OCI-LY7 (cell line): ENCODE data around the gene CARD19. TPM values are rescaled to one million over a fixed set of nuclear protein-coding genes. Genes with fewer than 3 reads are reported as not detected.

Source experiments
- BruUV-seq: library from RNA; stranded (reverse); fragments of 400-500 nt; replicated peaks from 2 replicates; lab custom pipeline; 2021; lab: Mats Ljungman, UMichigan
- CTCF ChIA-PET: fragments of 300-600 bp; sonication (Branson Sonifier 250); formaldehyde crosslinking; loops from one replicate; lab custom pipeline; 2022; ENCODE audit warnings: antibody characterized with exemption; ENCODE audit not compliant: unreplicated experiment; lab: Charles Lee
- POLR2A ChIA-PET: fragments of 300-600 bp; sonication (Branson Sonifier 250); formaldehyde crosslinking; loops from one replicate; lab custom pipeline; 2022; ENCODE audit warnings: antibody characterized with exemption; lab: Charles Lee
- DNase-seq: peaks from one replicate; pipeline ENCODE4 v3.0.0-alpha.2; 2015; ENCODE audit warnings: low spot score
- H2AFZ ChIP-seq: fragments of 200-600 bp; sonication (generic), shearing (Covaris generic); 2 replicates; pipeline ENCODE4 v1.6.1; 2014; ENCODE audit warnings: mild to moderate bottlenecking, antibody characterized with exemption, low read length, moderate library complexity
- H3K27ac ChIP-seq: fragments of 200-600 bp; sonication (generic); 2 replicates; pipeline ENCODE4 v1.5.1; 2014; ENCODE audit warnings: mixed run types, low read depth, mild to moderate bottlenecking, moderate library complexity, low read length, inconsistent platforms; ENCODE audit not compliant: poor library complexity, severe bottlenecking
- H3K36me3 ChIP-seq: fragments of 200-600 bp; sonication (generic); 2 replicates; pipeline ENCODE4 v1.6.1; 2014; ENCODE audit warnings: mild to moderate bottlenecking, antibody characterized with exemption, low read length, moderate library complexity, mixed read lengths; ENCODE audit not compliant: insufficient read depth
- H3K4me1 ChIP-seq: fragments of 200-600 bp; sonication (generic); 2 replicates; pipeline ENCODE4 v1.5.1; 2014; ENCODE audit warnings: mild to moderate bottlenecking, low read length; ENCODE audit not compliant: insufficient read depth, poor library complexity, severe bottlenecking
- H3K4me2 ChIP-seq: fragments of 200-600 bp; sonication (generic); 2 replicates; pipeline ENCODE4 v1.6.1; 2014; ENCODE audit warnings: mild to moderate bottlenecking, low read length
- H3K4me3 ChIP-seq: fragments of 200-600 bp; sonication (generic); 2 replicates; pipeline ENCODE4 v1.5.1; 2014; ENCODE audit warnings: mild to moderate bottlenecking, low read depth, low read length; ENCODE audit not compliant: poor library complexity, severe bottlenecking
- H3K79me2 ChIP-seq: fragments of 200-600 bp; sonication (generic); 2 replicates; pipeline ENCODE4 v1.6.1; 2016; ENCODE audit warnings: low read depth, mild to moderate bottlenecking, low read length, moderate library complexity, mixed read lengths; ENCODE audit not compliant: insufficient read depth
- H3K9me2 ChIP-seq: fragments of 200-600 bp; sonication (generic); 2 replicates; pipeline ENCODE4 v1.6.1; 2016; ENCODE audit warnings: mild to moderate bottlenecking, low read length, mixed read lengths; ENCODE audit not compliant: insufficient read depth
- H3K9me3 ChIP-seq: fragments of 200-600 bp; sonication (generic); 2 replicates; pipeline ENCODE4 v1.6.1; 2014; ENCODE audit warnings: mild to moderate bottlenecking, mixed run types, low read length, mixed read lengths
- H4K20me1 ChIP-seq: fragments of 200-600 bp; sonication (generic); 2 replicates; pipeline ENCODE4 v1.6.1; 2014; ENCODE audit warnings: mild to moderate bottlenecking, antibody characterized with exemption, low read length, moderate library complexity, mixed read lengths; ENCODE audit not compliant: insufficient read depth
- CTCF ChIP-seq: fragments of 200-600 bp; sonication (generic); conservative IDR thresholded peaks from 2 replicates; pipeline ENCODE4 v1.5.1; 2014; ENCODE audit warnings: mild to moderate bottlenecking, antibody characterized with exemption, low read length, moderate library complexity, mixed read lengths
- EZH2phosphoT487 ChIP-seq: fragments of 200-600 bp; sonication (generic); IDR thresholded peaks from 2 replicates; pipeline ENCODE4 v1.6.1; 2018; ENCODE audit warnings: low read depth, borderline replicate concordance, mild to moderate bottlenecking, mixed run types, antibody characterized with exemption, low read length, moderate library complexity, mixed read lengths
- intact Hi-C: fragments of 100-400 bp; cut with micrococcal nuclease; formaldehyde crosslinking; loops from one replicate; pipeline ENCODE4 v1.10.0; 2022; ENCODE audit not compliant: unreplicated experiment
- total RNA-seq, 2 experiments: library from RNA; depleted of rRNA in 1 of 2; stranded (reverse); fragments of >200 nt in 1 of 2; shearing (Covaris generic) in 1 of 2; gene quantifications; 2 replicates each; pipeline ENCODE4 v1.2.3, GENCODE V29; 2014 to 2022

Gene CARD19
- total RNA-seq, 2 experiments from 2014 or later: 15.8 to 26.8 TPM

GRCh38 chr9:93050231-93050630 is 45.8 kb upstream of the CARD19 start:
- Histone ChIP-seq H3K27ac (no peak overlapping the region), H3K4me3 (no peak overlapping the region), H4K20me1 (no peaks in the 10 kb centered on the region), H3K9me2 (no peaks in the 10 kb centered on the region), H3K79me2 (no peaks in the 10 kb centered on the region), H3K9me3 (no peaks in the 10 kb centered on the region), H3K4me1 (peaks cover 11% of the 10 kb centered on the region), H3K36me3 (no peaks in the 10 kb centered on the region), H2AFZ (no peak overlapping the region), H3K4me2 (no peak overlapping the region)
- BruUV-seq: no TSS peak
- ChIA-PET CTCF (no interaction called here), POLR2A (no interaction called here)
- intact Hi-C loops: no loop called here
- no peak for DNase-seq
- TF ChIP-seq EZH2phosphoT487 (no peak), CTCF (no peak)

- no peaks in the 10 kb centered on the region for H3K79me2 ChIP-seq
- no peak overlapping the region for H2AFZ ChIP-seq
- no peak overlapping the region for H3K4me3 ChIP-seq
- TF ChIP-seq CTCF: no peak
- no peak for TF ChIP-seq EZH2phosphoT487
- intact Hi-C loops: no loop called here
- no peaks in the 10 kb centered on the region for H3K36me3 ChIP-seq
- no peak overlapping the region for H3K4me2 ChIP-seq
- CTCF ChIA-PET: interaction anchor here (1.4 kb wide), 1 partner anchor 13 kb away, joined by 5 read pairs; no protein-coding TSS in a partner anchor
- no peaks in the 10 kb centered on the region for H3K9me2 ChIP-seq
- POLR2A ChIA-PET: interaction anchor here (0.7 kb wide), 1 partner anchor 24 kb away, joined by 4 read pairs; no protein-coding TSS in a partner anchor
- DNase-seq: no peak
- peaks cover 21% of the 10 kb centered on the region for H3K4me1 ChIP-seq
- H3K9me3 ChIP-seq: no peaks in the 10 kb centered on the region
- no peaks in the 10 kb centered on the region for H4K20me1 ChIP-seq
- no TSS peak for BruUV-seq
- H3K27ac ChIP-seq: no peak overlapping the region
Measured at GRCh38 chr9:93051680-93052089, 44.3 kb upstream of the CARD19 start.

GRCh38 chr9:93052791-93053540 is 43.1 kb upstream of the CARD19 start:
- no peaks in the 10 kb centered on the region for H3K79me2 ChIP-seq
- H4K20me1 ChIP-seq: no peaks in the 10 kb centered on the region
- ChIA-PET POLR2A (interaction anchor here (0.7 kb wide), 2 partner anchors 25 to 28 kb away, joined by 3 to 4 read pairs; no protein-coding TSS in a partner anchor), CTCF (no interaction called here)
- intact Hi-C loops: no loop called here
- H3K4me3 ChIP-seq: no peak overlapping the region
- no TSS peak for BruUV-seq
- TF ChIP-seq EZH2phosphoT487: no peak
- H3K27ac ChIP-seq: no peak overlapping the region
- H3K9me2 ChIP-seq: no peaks in the 10 kb centered on the region
- H3K9me3 ChIP-seq: no peaks in the 10 kb centered on the region
- no peaks in the 10 kb centered on the region for H3K36me3 ChIP-seq
- DNase-seq: no peak
- peaks cover 33% of the 10 kb centered on the region for H3K4me1 ChIP-seq
- H3K4me2 ChIP-seq: no peak overlapping the region
- H2AFZ ChIP-seq: no peak overlapping the region
